Kidney (tissue), 14 donors: ENCODE results near the gene TXLNA. TPM values are rescaled to one million over a fixed set of nuclear protein-coding genes. Genes with fewer than 3 reads are reported as not detected.

Experiments
- DNase-seq, 5 donors: peaks; one replicate each; pipeline ENCODE4 v3.0.0-alpha.2; 2013 to 2020
- FAIRE-seq: peaks from 2 replicates; lab custom pipeline; 2012; peaks lifted over from hg19 to GRCh38; lab: Jason Lieb, UNC
- H3K27ac ChIP-seq, 2 donors: one replicate each; pipeline ENCODE4 v1.7.0; 2013; ENCODE audit warnings: low read depth in 2 of 2, low read length in 2 of 2, inconsistent platforms in 1 of 2
- H3K27me3 ChIP-seq: one replicate; pipeline ENCODE4 v1.7.1; 2013; ENCODE audit warnings: low read length, inconsistent platforms; ENCODE audit not compliant: control insufficient read depth, insufficient read depth
- H3K36me3 ChIP-seq, 3 donors: one replicate each; pipeline versions ENCODE4 v1.7.0 to v1.7.1; 2013; ENCODE audit warnings: low read length in 3 of 3, control low read depth in 1 of 3, inconsistent platforms in 1 of 3; ENCODE audit not compliant: insufficient read depth in 3 of 3, control insufficient read depth in 2 of 3
- H3K4me1 ChIP-seq, 3 donors: one replicate each; pipeline versions ENCODE4 v1.7.0 to v1.7.1; 2013; ENCODE audit warnings: low read length in 3 of 3, inconsistent platforms in 1 of 3, low read depth in 1 of 3; ENCODE audit not compliant: control insufficient read depth in 2 of 3, insufficient read depth in 2 of 3
- H3K4me3 ChIP-seq, 3 donors: one replicate each; pipeline versions ENCODE4 v1.7.0 to v1.8.1; 2013; ENCODE audit warnings: low read length in 3 of 3, control low read depth in 1 of 3, inconsistent platforms in 1 of 3
- H3K9ac ChIP-seq, 3 donors: one replicate each; pipeline versions ENCODE4 v1.7.0 to v1.7.1; 2013; ENCODE audit warnings: low read length in 3 of 3, control low read depth in 1 of 3, inconsistent platforms in 1 of 3
- H3K9me3 ChIP-seq, 3 donors: one replicate each; pipeline versions ENCODE4 v1.7.0 to v1.7.1; 2013; ENCODE audit warnings: low read length in 3 of 3, control low read depth in 1 of 3, inconsistent platforms in 1 of 3; ENCODE audit not compliant: control insufficient read depth in 2 of 3, insufficient read depth in 1 of 3
- CTCF ChIP-seq: IDR thresholded peaks from 3 replicates; pipeline ENCODE4 v1.5.1; 2012; ENCODE audit warnings: mild to moderate bottlenecking, moderate library complexity, borderline replicate concordance; ENCODE audit not compliant: insufficient read depth; ENCODE audit errors: extremely low read depth
- intact Hi-C: fragments of 100-400 bp; cut with DNase I; formaldehyde crosslinking; loops from one replicate; pipeline ENCODE4 v1.11.1; 2022
- polyA plus RNA-seq: library from polyadenylated mRNA; stranded (reverse); fragments of 350-450 nt; fragmentation: Illumina TruSeq; extraction: RNeasy Lipid Tissue Mini Kit (QIAGEN cat#74804); gene quantifications from one replicate; pipeline ENCODE4 v1.2.3, GENCODE V29; 2014; ENCODE audit warnings: low read depth, low replicate concordance; ENCODE audit not compliant: insufficient read depth
- total RNA-seq: library from RNA; stranded (reverse); fragmentation: NEBNext Ultra II Directional; extraction: Animal tissue kit (Norgen Biotek cat#: 25700); gene quantifications from one replicate; pipeline ENCODE4 v1.2.1, GENCODE V29; 2021
- donor health status: control.
- donor health status: control.
- donor health status: control.
- donor health status: control.
- donor health status: control.
- donor health status: DM: yes; HTN: yes; CAD: no.
- donor health status: Normal renal cell carcinoma (clear cell type).

TXLNA gene
- total and polyA plus RNA-seq, 2 donors from 2014 or later: 19.9 to 58.6 TPM

- Histone ChIP-seq H3K4me3 (no peak overlapping the region), H3K27me3 (no peaks in the 10 kb centered on the region), H3K4me1 (peaks cover 4 to 11% (median 10%) of the 10 kb centered on the region in 3 donors), H3K9me3 (no peaks in the 10 kb centered on the region), H3K9ac (no peak overlapping the region), H3K36me3 (peaks cover 4 to 45% (median 30%) of the 10 kb centered on the region in 3 donors), H3K27ac (no peak overlapping the region)
- TF ChIP-seq CTCF: no peak
- FAIRE-seq (no peak), DNase-seq (peak in 1 of 5 donors; percentile 39)
- intact Hi-C loops: no loop called here
Observed at GRCh38 chr1:32197074-32197473, 17.6 kb downstream of the TXLNA start.

- H3K9me3 ChIP-seq: no peaks in the 10 kb centered on the region
- H3K4me1 ChIP-seq: peaks cover 4 to 11% (median 10%) of the 10 kb centered on the region in 3 donors
- H3K4me3 ChIP-seq: no peak overlapping the region
- peak in 1 of 5 donors; percentile 30 for DNase-seq
- no peaks in the 10 kb centered on the region for H3K27me3 ChIP-seq
- H3K9ac ChIP-seq: no peak overlapping the region
- peaks cover 4 to 38% (median 23%) of the 10 kb centered on the region in 3 donors for H3K36me3 ChIP-seq
- H3K27ac ChIP-seq: no peak overlapping the region
- intact Hi-C loops: no loop called here
- no peak for TF ChIP-seq CTCF
- FAIRE-seq: no peak
Observed at GRCh38 chr1:32197837-32198236, 18.4 kb downstream of the TXLNA start.

DNA sequence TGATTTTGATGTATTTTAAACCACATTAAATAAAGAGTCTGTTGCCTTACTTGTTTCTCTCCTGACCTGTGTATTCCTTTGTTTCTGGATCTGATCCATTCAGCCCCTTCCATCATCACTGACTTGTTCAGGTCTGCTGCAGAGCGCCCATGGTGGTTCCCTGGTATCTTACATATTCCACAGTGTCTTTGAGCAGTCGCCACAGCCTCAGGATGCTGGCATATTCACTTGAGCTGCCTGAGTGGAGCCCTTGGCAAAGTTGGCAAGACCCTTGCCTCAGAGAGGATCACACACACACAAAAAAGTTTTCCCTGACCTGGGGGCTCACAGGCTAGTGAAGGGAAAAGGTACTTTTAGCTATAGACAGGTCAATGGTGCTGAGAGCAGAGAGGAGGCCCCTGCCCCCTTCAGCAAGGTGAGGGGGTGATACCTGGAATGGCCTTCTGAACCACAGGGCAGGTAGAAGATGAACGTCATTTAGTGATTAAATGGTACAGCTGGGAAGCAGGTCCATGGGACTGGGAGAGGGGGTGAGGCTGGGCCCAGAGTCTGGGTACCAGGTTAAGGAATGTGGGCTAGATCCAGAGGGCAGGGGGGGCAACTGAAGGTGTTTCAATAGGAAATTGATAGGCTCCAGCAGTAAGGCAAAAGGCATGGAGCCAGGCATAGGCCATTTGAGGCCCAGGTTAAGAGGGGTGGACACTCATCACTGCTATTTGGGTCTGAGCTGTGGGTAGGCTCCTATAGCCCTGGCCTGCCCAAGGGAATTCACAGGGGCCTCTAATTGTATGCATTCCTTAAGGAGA, 19.0 kb downstream of the TXLNA start:
- H3K27ac ChIP-seq: no peak overlapping the region
- no peak for TF ChIP-seq CTCF
- intact Hi-C loops: no loop called here
- DNase-seq (peak in 1 of 5 donors; percentile 54), FAIRE-seq (no peak)
- H3K36me3 ChIP-seq: peaks cover 4 to 32% (median 18%) of the 10 kb centered on the region in 3 donors
- no peaks in the 10 kb centered on the region for H3K27me3 ChIP-seq
- no peak overlapping the region for H3K4me3 ChIP-seq
- H3K4me1 ChIP-seq: peaks cover 4 to 11% (median 10%) of the 10 kb centered on the region in 3 donors
- H3K9me3 ChIP-seq: no peaks in the 10 kb centered on the region
- no peak overlapping the region for H3K9ac ChIP-seq
